GM06990 (cell line): ENCODE measurements around the gene CHRM3.

Experiments used
- DNase-seq: peaks from one replicate; pipeline ENCODE4 v3.0.0-alpha.2; 2011; ENCODE audit not compliant: insufficient read length; ENCODE audit errors: extremely low read depth
- H3K27me3 ChIP-seq: replicated peaks from 2 replicates; pipeline ENCODE4 v1.6.0; 2011; ENCODE audit warnings: low read length; ENCODE audit not compliant: control insufficient read depth, insufficient read depth
- H3K36me3 ChIP-seq: 2 replicates; pipeline ENCODE4 v1.5.1; 2011; ENCODE audit warnings: low read length; ENCODE audit not compliant: control insufficient read depth, insufficient read depth
- H3K4me3 ChIP-seq: replicated peaks from 2 replicates; pipeline ENCODE4 v1.5.1; 2011; ENCODE audit warnings: low read depth, mild to moderate bottlenecking, control low read depth, low read length
- TF ChIP-seq, protein P1 (sequence below): IDR thresholded peaks from 2 replicates; pipeline ENCODE4 v1.5.1; 2011; ENCODE audit warnings: low read length, control low read depth, mild to moderate bottlenecking, inconsistent platforms; ENCODE audit not compliant: insufficient read depth, poor library complexity, severe bottlenecking

Gene CHRM3

GRCh38 chr1:239427712-239428111 lies 41.3 kb downstream of the CHRM3 start:
- Histone ChIP-seq H3K36me3 (no peaks in the 10 kb centered on the region), H3K27me3 (no peaks in the 10 kb centered on the region), H3K4me3 (no peak overlapping the region)
- TF ChIP-seq, protein P1, sequence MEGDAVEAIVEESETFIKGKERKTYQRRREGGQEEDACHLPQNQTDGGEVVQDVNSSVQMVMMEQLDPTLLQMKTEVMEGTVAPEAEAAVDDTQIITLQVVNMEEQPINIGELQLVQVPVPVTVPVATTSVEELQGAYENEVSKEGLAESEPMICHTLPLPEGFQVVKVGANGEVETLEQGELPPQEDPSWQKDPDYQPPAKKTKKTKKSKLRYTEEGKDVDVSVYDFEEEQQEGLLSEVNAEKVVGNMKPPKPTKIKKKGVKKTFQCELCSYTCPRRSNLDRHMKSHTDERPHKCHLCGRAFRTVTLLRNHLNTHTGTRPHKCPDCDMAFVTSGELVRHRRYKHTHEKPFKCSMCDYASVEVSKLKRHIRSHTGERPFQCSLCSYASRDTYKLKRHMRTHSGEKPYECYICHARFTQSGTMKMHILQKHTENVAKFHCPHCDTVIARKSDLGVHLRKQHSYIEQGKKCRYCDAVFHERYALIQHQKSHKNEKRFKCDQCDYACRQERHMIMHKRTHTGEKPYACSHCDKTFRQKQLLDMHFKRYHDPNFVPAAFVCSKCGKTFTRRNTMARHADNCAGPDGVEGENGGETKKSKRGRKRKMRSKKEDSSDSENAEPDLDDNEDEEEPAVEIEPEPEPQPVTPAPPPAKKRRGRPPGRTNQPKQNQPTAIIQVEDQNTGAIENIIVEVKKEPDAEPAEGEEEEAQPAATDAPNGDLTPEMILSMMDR = no peak
- DNase-seq = no peak

DNA sequence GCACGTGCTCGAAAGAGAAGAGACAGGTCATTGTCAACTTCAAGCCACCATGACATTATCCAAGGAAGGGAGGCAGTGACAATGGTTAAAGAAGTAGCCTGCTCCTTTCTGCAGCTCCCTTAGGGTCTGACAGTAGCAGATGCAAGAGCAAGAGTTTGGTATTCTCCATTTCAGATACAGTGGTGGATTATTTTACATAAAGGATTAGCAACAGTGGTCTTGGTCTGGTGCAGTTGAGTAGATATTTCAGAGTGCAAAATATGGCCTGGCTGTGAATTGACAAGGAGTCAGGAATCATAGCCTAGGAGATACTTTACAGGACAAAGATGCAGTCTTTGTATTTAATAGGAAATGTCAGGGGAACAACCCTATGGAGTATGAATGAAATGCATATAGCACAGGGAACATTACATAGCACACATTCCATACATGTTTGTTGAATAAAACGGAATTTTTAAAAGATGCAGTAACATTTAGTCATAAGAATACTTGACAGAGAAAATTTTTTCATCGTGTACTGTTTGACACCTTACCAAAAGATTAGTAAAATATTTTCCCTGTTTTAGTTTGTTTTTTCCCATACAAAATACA lies 41.8 kb downstream of the CHRM3 start:
- no peak for DNase-seq
- Histone ChIP-seq H3K4me3 (no peak overlapping the region), H3K27me3 (no peaks in the 10 kb centered on the region), H3K36me3 (no peaks in the 10 kb centered on the region)
- TF ChIP-seq, protein P1 = no peak

GRCh38 chr1:239429163-239429562 lies 42.8 kb downstream of the CHRM3 start:
- Histone ChIP-seq H3K27me3 (no peaks in the 10 kb centered on the region), H3K4me3 (no peak overlapping the region), H3K36me3 (no peaks in the 10 kb centered on the region)
- TF ChIP-seq, protein P1 = no peak
- no peak for DNase-seq

GRCh38 chr1:239432255-239432654 lies 45.9 kb downstream of the CHRM3 start:
- H3K27me3 ChIP-seq = no peaks in the 10 kb centered on the region
- TF ChIP-seq, protein P1 = no peak
- no peak for DNase-seq
- H3K4me3 ChIP-seq = no peak overlapping the region
- H3K36me3 ChIP-seq = no peaks in the 10 kb centered on the region

- no peak overlapping the region for H3K4me3 ChIP-seq
- no peaks in the 10 kb centered on the region for H3K27me3 ChIP-seq
- TF ChIP-seq, protein P1 = no peak
- no peak for DNase-seq
- no peaks in the 10 kb centered on the region for H3K36me3 ChIP-seq
Measured at GRCh38 chr1:239434181-239434580, 47.8 kb downstream of the CHRM3 start.
